Mucosa of gallbladder (tissue), 1 donor: ENCODE measurements around the gene NMT1. TPM values are rescaled to one million over a fixed set of nuclear protein-coding genes. Genes with fewer than 3 reads are reported as not detected.

Experiments
- DNase-seq: peaks from one replicate; pipeline ENCODE4 v3.0.0-alpha.2; 2020; ENCODE audit warnings: low spot score
- total RNA-seq: library from RNA; stranded (reverse); gene quantifications from one replicate; pipeline ENCODE4 v1.2.1, GENCODE V29; 2021
- donor health status: DM: no; HTN: no; CAD: no.

The NMT1 gene
- total RNA-seq, 1 donor from 2014 or later = 109 TPM

DNA sequence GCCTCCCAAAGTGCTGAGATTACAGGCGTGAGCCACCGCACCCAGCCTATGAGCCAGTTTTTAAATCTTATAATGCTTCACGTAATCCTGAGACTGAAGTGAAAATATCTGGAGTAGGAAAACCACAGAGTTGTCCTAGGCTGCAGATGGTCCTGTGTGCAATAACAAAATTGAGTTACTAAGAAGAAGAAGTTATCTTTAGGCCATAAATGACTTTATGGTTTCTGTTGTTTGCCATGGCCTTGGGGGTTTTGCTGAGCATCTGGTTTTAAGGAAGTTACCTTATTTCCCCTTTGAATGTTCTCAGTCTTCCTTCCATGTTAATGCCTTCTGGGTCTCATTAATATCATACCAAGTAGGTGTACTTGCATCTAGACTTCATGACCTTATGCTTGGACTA is 16.5 kb downstream of the NMT1 start:
- DNase-seq = no peak

GRCh38 chr17:45081047-45081703 is 20.1 kb downstream of the NMT1 start:
- no peak for DNase-seq

DNA sequence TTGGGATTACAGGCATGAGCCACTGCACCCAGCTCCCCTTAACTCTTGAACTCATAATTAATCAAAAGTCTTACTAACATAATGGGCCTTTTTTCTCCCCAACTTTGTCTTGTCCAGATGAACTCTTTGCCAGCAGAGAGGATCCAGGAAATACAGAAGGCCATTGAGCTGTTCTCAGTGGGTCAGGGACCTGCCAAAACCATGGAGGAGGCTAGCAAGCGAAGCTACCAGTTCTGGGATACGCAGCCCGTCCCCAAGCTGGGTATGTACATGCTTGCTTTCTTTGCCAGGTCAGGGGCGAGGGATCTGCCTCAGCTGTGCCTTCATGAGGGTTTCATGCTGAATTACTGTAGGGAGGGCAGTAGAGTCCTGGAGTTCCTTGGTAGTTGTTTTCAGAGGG is 25.3 kb downstream of the NMT1 start:
- no peak for DNase-seq

DNA sequence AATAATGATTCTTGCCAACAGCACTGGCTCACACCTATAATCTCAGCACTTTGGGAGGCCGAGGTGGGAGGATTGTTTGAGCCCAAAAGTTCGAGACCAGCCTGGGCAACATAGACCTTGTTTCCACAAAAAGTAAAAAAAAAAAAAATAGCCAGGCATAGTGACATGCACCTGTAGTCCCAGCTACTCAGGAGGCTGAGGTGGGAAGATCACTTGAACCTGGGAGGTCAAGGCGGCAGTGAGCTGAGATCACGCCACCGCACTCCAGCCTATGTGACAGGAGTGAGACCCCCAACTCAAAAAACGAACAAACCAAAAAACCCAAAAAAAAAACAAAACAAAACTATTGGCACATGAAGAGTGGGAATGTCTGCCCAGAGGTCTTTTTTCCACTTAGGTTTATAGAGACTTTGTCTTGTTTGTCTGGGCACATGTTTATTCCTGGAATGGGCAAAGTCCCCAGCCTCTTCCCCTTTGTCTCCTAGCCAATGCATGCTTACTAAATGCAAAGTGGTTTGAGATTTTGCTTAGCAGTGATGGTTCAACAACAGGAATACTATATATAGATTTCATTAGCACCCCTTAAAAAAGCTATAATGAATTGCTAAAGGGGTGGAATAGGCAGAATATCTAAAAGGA is 25.9 kb downstream of the NMT1 start:
- DNase-seq = no peak

- no peak for DNase-seq
Measured at GRCh38 chr17:45087504-45087975, 26.4 kb downstream of the NMT1 start.

DNA sequence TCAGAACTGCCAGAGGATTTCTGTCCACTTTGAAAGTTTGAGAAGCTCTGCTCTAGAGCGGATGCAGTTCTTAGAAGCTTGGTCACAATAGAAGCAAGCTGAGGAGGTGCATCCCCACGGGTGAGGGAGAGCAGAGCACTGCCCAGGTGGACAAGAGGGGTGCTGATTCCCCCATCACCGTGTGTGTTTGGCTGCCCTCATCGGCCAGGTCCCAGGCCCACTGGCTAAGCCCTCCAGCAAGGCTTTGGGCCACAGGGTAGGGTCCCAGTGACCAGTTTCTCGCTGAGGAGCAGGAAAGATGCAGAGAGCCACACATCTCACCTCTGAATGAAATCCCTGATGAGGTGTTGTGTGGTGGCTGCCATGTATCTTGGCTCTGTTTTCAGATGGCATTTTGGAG is 26.9 kb downstream of the NMT1 start:
- DNase-seq = no peak

GRCh38 chr17:45088741-45089140 is 27.6 kb downstream of the NMT1 start:
- no peak for DNase-seq

GRCh38 chr17:45090711-45091110 is 29.6 kb downstream of the NMT1 start:
- no peak for DNase-seq

GRCh38 chr17:45091778-45092425 is 30.8 kb downstream of the NMT1 start:
- no peak for DNase-seq

- peak; percentile 79 for DNase-seq
Measured at GRCh38 chr17:45092911-45093430, 31.9 kb downstream of the NMT1 start.

GRCh38 chr17:45093444-45094110 is 32.5 kb downstream of the NMT1 start:
- no peak for DNase-seq

- no peak for DNase-seq
Measured at GRCh38 chr17:45096141-45096540, 35.0 kb downstream of the NMT1 start.

- DNase-seq = no peak
Measured at GRCh38 chr17:45096926-45097325, 35.8 kb downstream of the NMT1 start.

DNA sequence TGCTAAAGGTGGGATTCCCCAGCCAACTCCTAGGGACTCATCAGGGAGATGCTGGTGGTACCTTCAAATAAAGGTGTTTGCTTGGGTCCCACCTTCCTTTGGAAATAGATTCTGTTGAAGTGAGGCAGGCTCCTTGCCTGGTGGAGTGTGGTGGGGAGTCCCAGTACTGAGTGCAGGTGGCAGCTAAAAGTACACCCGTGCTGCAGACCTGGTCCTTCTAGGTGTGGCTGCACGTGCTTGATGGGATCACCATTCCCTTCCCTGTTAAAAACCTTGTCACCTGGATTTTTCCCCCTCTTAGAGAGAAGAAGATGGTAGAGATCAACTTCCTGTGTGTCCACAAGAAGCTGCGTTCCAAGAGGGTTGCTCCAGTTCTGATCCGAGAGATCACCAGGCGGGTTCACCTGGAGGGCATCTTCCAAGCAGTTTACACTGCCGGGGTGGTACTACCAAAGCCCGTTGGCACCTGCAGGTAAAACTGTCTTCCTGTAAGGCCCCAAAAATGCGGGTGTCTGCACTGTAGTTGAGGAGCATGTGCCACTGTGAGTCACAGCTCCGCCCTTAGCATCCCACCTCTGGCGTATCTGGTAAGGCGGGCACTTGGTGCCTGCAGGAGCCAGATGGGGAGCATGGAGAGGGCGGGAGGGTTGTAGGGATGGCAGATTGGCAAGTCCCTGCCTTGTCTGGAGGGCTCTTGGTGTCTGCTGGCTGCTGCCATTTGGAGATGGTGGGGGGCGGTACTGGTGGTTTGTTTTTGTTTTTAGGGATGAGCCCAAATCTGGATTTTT is 37.2 kb downstream of the NMT1 start:
- DNase-seq = no peak

- peak; percentile 82 for DNase-seq
Measured at GRCh38 chr17:45098869-45099616, 37.9 kb downstream of the NMT1 start.

GRCh38 chr17:45101546-45101882 is 40.4 kb downstream of the NMT1 start:
- DNase-seq = no peak

DNA sequence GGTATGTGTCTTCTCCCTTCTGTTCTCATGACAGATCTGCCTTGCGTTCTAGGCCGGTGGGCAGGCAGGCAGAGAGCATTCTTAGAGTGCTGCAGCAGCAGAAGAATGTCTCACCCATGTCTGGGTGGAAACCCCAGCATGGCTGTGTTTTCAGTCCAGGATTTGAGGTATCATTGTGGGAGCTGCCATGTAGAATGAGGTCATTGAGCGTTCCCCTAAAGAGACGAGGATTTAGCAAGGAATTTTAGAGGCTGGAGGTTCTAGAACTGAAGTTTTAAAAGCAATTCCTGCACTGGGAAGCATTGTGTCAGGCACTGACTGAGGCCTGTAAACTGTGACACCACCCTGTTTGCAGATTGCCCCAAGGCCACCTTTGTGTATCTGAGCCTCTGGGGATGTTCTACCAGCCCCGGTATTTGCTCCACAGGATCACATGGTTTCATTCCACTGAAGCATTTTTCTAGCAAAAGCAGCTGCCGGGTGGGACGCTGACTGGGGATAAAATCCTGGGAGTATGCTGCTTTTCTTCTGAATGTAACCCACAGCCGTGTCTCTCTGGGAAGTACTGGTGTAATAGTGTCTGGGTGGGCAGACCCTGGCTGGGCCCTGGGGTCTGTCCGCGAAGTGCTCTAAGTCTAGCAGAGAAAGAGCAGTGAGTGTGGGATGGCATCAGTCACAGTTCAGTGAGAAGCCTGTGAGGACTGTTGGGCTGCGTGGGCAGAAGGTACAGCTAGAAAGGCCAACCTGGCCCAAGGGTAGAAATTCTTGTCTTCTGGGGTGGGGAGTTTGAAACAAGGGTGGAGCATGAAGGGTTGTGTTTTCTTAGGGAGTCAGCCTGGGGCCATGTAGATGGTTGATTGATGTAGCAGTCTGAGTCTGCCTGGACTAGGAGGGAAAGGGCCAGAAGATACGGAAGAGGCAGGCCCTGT is 41.0 kb downstream of the NMT1 start:
- no peak for DNase-seq

GRCh38 chr17:45102856-45103255 is 41.7 kb downstream of the NMT1 start:
- no peak for DNase-seq

DNA sequence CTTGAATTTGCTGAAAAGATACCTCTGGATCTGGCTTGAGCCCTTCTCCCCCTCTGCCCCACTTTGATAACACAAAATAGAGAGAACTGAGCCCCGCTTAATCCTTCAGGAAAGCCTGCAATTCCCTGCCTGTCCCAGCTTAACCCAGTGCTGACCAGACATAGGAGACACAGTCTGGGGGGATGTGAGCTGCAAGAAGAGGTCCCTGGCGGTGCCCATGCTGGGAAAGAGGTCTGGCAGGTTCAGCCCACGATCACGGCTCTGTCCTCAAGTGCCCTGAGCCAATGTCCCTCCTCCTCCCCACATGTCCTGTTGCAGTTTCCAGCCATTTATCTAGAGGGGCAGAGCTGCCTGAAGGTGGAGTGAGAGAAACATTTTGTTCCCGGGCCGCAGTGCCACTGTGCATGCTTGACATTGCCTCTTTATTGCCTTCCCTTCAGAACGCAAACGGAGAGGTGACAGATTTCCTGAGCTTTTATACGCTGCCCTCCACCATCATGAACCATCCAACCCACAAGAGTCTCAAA is 42.2 kb downstream of the NMT1 start:
- DNase-seq = no peak

GRCh38 chr17:45104029-45104428 is 42.9 kb downstream of the NMT1 start:
- no peak for DNase-seq
